ENCODE measurements around the gene CCDC9B.

The CCDC9B gene

DNA sequence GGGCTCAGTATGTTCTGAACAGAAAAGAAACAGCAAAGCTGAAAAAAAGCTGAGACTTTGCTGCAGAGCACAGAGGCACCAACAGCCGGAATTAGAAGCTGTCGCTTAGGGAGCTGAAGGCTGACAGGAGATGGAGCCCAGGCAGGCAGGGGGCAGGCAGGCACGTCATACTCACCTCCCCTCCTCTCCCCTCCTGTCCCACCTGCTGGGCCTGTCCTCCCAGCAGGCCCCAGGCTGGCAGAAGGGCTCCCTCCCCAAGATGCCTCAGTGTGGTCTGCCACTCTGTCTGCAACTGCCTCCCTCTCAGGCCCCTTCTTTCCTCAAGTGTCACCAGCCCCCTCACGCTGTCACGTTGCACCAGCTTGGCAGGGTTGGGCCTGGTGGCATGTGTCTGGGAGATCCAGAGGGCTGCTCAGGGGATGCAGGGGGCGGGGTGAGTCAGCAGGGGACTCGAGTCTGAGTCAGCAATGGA is 54.6 kb downstream of the CCDC9B start:
- no peak for DNase-seq

DNA sequence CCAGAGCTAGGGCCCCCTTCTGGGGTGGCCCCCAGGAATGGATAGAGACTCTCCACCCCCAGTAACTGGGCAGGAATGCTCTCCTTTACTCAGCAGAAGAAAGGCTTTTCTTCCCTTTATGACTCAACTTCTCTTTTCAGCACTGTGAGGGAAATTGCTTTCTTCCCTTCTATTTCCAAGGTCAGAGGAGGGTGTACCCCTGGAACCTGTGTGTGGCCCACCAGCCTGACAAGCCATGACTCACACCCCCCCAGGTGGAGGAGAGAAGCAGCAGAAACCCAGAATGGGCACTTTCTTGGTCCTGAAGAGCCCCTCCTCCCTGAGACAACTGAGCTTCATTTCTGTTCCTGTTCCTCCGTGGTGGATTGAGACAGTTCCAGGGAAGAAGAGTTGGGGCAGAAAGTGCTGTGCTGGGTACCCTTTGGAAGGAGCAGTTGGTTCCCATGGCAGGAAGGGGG is 55.2 kb downstream of the CCDC9B start:
- no peak for DNase-seq

DNA sequence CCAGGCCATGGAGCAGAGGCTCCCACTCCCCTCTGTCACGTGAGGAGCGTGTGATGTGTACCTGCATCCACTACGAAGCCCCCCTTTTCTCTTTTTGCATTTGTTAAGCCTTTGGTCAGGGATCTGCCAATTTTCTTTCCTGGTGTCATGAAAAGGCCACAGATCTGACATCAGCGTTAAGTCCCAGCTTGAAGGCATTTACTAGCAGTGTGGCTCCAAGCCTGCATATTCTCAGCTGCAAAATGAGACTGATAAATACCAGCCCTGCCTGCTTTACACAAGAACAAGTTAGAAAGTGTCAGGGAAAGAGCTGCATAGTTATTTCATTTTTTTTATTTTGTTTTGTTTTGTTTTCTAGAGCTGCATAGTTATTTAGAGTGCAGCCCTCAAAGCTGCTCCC is 55.6 kb downstream of the CCDC9B start:
- no peak for DNase-seq

DNA sequence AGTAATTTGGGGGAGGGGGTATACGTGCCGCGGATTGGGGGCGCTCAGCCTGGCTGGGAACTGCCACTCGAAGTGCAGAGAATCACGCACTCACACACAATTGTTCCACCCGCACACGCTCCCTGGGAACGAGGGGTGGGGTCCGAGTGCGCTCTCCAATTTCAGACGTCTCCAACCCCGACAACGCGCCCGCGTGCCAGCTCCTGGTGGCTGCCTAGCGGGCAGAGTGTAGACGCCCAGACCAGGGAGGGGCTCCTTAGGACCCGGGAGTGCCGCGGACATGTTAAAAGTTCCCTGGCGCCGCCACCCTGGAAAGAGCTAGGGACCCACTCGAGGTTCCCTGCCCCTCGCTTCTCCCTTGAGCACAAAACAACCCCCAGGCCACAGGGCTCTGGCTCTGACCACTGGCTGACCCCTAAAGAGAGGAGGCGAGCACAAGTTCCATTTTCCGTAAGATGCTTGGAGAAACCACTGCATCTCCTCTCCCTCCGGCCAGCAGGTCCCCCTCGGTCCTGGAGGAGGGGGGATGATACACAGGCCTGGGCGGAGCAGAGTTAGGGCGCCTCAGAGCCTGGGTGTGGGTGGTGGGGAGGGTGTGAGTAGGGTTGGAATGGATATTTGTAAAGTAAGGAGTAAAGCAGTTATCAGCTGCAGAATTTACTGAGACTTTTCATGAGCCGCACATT is 57.0 kb downstream of the CCDC9B start:
- no peak for DNase-seq

DNA sequence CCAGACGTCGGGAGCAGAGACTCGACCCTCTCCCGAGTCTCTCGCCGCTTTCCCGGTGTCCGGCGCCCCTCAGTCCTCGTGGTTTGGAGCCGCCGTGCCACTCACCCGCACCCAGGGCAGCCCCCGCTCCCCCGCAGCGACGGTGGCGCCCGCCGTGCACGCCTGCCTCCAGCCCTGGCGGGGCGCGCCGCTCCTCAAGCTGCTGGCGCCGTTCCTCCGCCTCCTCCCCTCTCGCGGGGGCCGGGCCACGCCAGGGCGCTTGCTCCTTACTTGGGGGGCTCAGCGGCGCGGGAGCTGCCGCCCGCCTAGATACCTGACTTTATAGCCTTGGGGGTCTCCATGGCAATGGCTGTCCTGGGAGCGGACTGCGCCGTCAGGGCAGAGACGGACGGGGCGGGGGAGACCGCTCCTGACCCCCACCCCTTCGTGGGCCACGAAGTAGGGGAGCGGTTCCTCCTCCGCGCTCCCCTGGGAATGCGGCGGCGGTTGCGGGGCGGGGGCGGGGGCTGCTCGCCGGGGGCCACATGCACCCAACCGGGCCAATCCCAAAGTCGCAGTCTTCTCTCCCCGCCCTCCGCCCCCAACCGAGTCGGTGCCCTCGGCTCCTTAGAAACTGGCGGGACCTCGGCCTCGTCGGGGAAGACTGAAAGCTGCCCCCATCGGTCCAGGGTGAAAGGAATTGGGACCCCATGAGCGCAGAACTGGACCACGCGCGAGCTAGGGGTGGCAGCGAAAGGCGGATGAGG is 57.7 kb downstream of the CCDC9B start, which contains the start of gene ANKRD63:
Gene ANKRD63, minus strand, starts transcription at position 196 of the 746 bp plus-strand sequence. CDS start 478 bp downstream, outside the sequence.
- no peak for DNase-seq

DNA sequence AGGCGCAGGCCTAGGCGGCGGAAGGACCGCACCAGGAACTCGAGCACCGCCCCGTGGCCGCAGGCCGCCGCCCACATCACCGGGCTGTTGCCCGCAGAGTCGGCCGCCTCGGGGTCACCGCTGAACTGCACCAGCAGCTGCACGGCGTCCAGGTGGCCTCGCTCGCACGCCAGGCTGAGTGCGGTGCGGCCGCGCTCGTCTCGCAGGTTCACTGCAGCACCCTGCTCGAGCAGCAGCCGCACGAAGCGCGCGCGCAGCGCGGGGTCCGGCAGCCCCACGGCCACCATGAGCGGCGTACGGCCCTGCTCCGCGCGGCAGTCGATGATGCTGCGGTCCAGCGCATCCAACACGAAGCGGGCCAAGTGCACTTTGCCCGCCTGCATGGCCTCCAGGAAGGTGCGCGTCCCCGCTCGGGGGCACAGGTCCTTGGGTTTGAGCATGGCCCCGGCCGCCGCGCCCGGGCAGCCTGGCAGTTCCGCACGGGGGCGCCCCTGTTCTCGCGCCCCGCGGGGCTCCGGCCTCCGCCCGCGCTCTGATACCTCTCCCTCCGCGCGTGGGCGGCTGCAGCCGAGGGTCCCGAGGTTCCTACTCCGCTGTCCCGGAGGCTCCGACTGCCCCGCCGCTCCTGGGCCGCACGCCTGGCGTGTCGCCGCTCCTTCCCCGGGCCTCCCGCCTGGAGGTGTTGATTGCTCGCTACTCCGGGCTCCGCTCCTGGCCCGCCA is 58.4 kb downstream of the CCDC9B start:
- DNase-seq = no peak

DNA sequence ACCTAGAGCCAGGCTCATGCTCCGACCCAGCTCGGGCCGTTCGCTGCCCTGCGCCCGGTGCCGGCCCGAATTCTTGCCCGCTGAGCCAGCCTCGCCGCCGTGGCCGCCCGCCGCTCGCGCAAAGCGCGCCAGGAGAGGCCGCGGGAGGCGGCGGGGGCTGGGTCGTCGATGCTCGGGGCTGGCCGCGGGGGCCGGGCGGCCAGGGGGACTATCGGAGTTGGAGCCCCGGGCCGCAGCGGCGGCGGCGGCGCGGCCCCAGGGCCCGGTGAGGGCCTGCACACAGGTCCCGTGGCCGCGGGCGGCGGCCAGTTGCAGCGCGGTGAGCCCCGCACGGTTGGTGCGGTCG is 59.0 kb downstream of the CCDC9B start:
- no peak for DNase-seq

Data from cortex of kidney (tissue), 1 donor.